SK-N-SH (cell line): Measurements from ENCODE around the gene VPS51. TPM values are rescaled to one million over a fixed set of nuclear protein-coding genes. Genes with fewer than 3 reads are reported as not detected.

ENCODE experiments used
- CTCF ChIA-PET: fragments of 300-600, 350-600 bp; formaldehyde crosslinking; extraction: SDS; loops from one replicate; lab custom pipeline; 2021; lab: Yijun Ruan, JAX
- POLR2A ChIA-PET: fragments of 350-600 bp; sonication (Branson Sonifier 250); formaldehyde crosslinking; extraction: SDS; loops from one replicate; lab custom pipeline; 2020; ENCODE audit warnings: antibody characterized with exemption, inconsistent platforms; lab: Yijun Ruan, JAX
- DNase-seq: peaks from one replicate; pipeline ENCODE4 v3.0.0; 2012
- H2AFZ ChIP-seq: fragments of 200-600 bp; sonication (generic); 2 replicates; pipeline ENCODE4 v1.8.1; 2016; ENCODE audit warnings: antibody characterized with exemption, mild to moderate bottlenecking, low read depth
- H3F3A ChIP-seq: fragments of 200-600 bp; sonication (generic); replicated peaks from 2 replicates; pipeline ENCODE3; 2016; ENCODE audit warnings: antibody characterized with exemption, mild to moderate bottlenecking; ENCODE audit not compliant: insufficient read depth
- H3K27ac ChIP-seq, 2 experiments: fragments of 200-500 bp in 1 of 2; fragments of 200-600 bp in 1 of 2; sonication (Bioruptor generic) in 1 of 2; sonication (generic), shearing (Covaris generic) in 1 of 2; 2 replicates each; pipeline versions ENCODE4 v1.5.1 to v1.6.1; 2014 to 2016; ENCODE audit warnings: low read depth in 2 of 2, inconsistent platforms in 1 of 2, low read length in 1 of 2, mild to moderate bottlenecking in 1 of 2, mixed read lengths in 1 of 2
- H3K27me3 ChIP-seq: fragments of 200-600 bp; sonication (generic), shearing (Covaris generic); 2 replicates; pipeline ENCODE4 v1.6.1; 2016; ENCODE audit warnings: mixed run types; ENCODE audit not compliant: insufficient read depth
- H3K36me3 ChIP-seq, 2 experiments: fragments of 200-500 bp in 1 of 2; fragments of 200-600 bp in 1 of 2; sonication (Bioruptor generic) in 1 of 2; sonication (generic) in 1 of 2; replicated peaks in 1 of 2; 2 replicates each; pipeline versions ENCODE3 to v1.5.1; 2014 to 2016; ENCODE audit warnings: low read length in 1 of 2, mild to moderate bottlenecking in 1 of 2; ENCODE audit not compliant: insufficient read depth in 2 of 2, control insufficient read depth in 1 of 2
- H3K4me1 ChIP-seq, 2 experiments: fragments of 200-500 bp in 1 of 2; fragments of 200-600 bp in 1 of 2; sonication (Bioruptor generic) in 1 of 2; sonication (generic), shearing (Covaris generic) in 1 of 2; 2 replicates each; pipeline versions ENCODE4 v1.5.1 to v1.6.1; 2014 to 2016; ENCODE audit warnings: low read depth in 1 of 2, low read length in 1 of 2, mixed run types in 1 of 2; ENCODE audit not compliant: insufficient read depth in 2 of 2, control insufficient read depth in 1 of 2
- H3K4me2 ChIP-seq: fragments of 200-600 bp; sonication (generic), shearing (Covaris generic); 2 replicates; pipeline ENCODE4 v1.6.1; 2017; ENCODE audit warnings: mixed run types
- H3K4me3 ChIP-seq, 2 experiments: fragments of 200-500 bp in 1 of 2; fragments of 200-600 bp in 1 of 2; sonication (Bioruptor generic) in 1 of 2; sonication (generic), shearing (Covaris generic) in 1 of 2; 2 replicates each; pipeline versions ENCODE4 v1.5.1 to v1.8.1; 2014 to 2016; ENCODE audit warnings: low read depth in 2 of 2, inconsistent platforms in 1 of 2, low read length in 1 of 2, mild to moderate bottlenecking in 1 of 2, mixed read lengths in 1 of 2, moderate library complexity in 1 of 2
- H3K79me2 ChIP-seq: fragments of 200-600 bp; sonication (generic); 2 replicates; pipeline ENCODE4 v1.8.1; 2017; ENCODE audit warnings: mild to moderate bottlenecking; ENCODE audit not compliant: insufficient read depth
- H3K9ac ChIP-seq: fragments of 200-600 bp; sonication (generic); 2 replicates; pipeline ENCODE4 v1.6.1; 2017; ENCODE audit warnings: mixed run types
- H3K9me2 ChIP-seq: fragments of 200-600 bp; sonication (generic); 2 replicates; pipeline ENCODE4 v1.6.1; 2017; ENCODE audit warnings: mixed run types
- H3K9me3 ChIP-seq: fragments of 200-600 bp; sonication (generic); 2 replicates; pipeline ENCODE4 v1.6.1; 2017; ENCODE audit warnings: mixed run types, mild to moderate bottlenecking, moderate library complexity
- H4K20me1 ChIP-seq: fragments of 200-600 bp; sonication (generic); 2 replicates; pipeline ENCODE4 v1.6.1; 2017; ENCODE audit warnings: mild to moderate bottlenecking, mixed run types; ENCODE audit not compliant: insufficient read depth
- ELF1 ChIP-seq: IDR thresholded peaks from 2 replicates; pipeline ENCODE4 v1.4.0; 2012
- EP300 ChIP-seq, 2 experiments: IDR thresholded peaks; 2 replicates each; pipeline versions ENCODE4 v1.4.0 to v1.6.1; 2012; ENCODE audit warnings: borderline replicate concordance in 1 of 2, low read depth in 1 of 2, low read length in 1 of 2
- FOXJ3 ChIP-seq: sonication (generic); formaldehyde crosslinking; IDR thresholded peaks from 2 replicates; pipeline ENCODE4 v1.5.1; 2020; ENCODE audit warnings: mild to moderate bottlenecking, missing genetic modification reagents
- GABPA ChIP-seq: IDR thresholded peaks from 2 replicates; pipeline ENCODE4 v1.4.0; 2012; ENCODE audit warnings: low read depth, mild to moderate bottlenecking
- JUND ChIP-seq: IDR thresholded peaks from 2 replicates; pipeline ENCODE4 v1.4.0; 2012
- MAX ChIP-seq: IDR thresholded peaks from 2 replicates; pipeline ENCODE4 v1.4.0; 2012; ENCODE audit warnings: low read depth
- MEF2A ChIP-seq: IDR thresholded peaks from 2 replicates; pipeline ENCODE4 v1.4.0; 2012; ENCODE audit warnings: low read depth, borderline replicate concordance
- MXI1 ChIP-seq: IDR thresholded peaks from 2 replicates; pipeline ENCODE4 v1.6.1; 2012; ENCODE audit warnings: mild to moderate bottlenecking, low read depth, low read length, improper control_type of control experiment
- POLR2AphosphoS5 ChIP-seq: IDR thresholded peaks from 2 replicates; pipeline ENCODE4 v1.6.1; 2012; ENCODE audit warnings: low read depth, low read length
- SIN3A ChIP-seq: IDR thresholded peaks from 2 replicates; pipeline ENCODE4 v1.6.1; 2012; ENCODE audit warnings: low read depth, mild to moderate bottlenecking, low read length, moderate library complexity, borderline replicate concordance
- TCF12 ChIP-seq: IDR thresholded peaks from 2 replicates; pipeline ENCODE4 v1.4.0; 2012
- USF2 ChIP-seq: fragments of 150-350 bp; IDR thresholded peaks from 2 replicates; pipeline ENCODE4 v1.6.1; 2017; ENCODE audit warnings: antibody characterized with exemption, low read length, low read depth, borderline replicate concordance
- WGBS: methylation state at CpG from one replicate; pipeline ENCODE4 v1.1.6; 2017; ENCODE audit warnings: low lambda C conversion rate; 5-methylcytosine and 5-hydroxymethylcytosine counted together
- polyA plus RNA-seq, 3 experiments: library from polyadenylated mRNA; depleted of rRNA; stranded (reverse); fragments of >200 nt; gene quantifications; 2 replicates each; pipeline ENCODE4 v1.2.3, GENCODE V29; 2012
- TF ChIP-seq, protein P1 (sequence below): fragments of 200-600 bp; sonication (generic); IDR thresholded peaks from 2 replicates; pipeline ENCODE4 v1.6.1; 2017; ENCODE audit warnings: antibody characterized with exemption, mild to moderate bottlenecking, moderate library complexity
- TF ChIP-seq, protein P2 (sequence below): IDR thresholded peaks from 2 replicates; pipeline ENCODE4 v1.6.1; 2012; ENCODE audit warnings: mild to moderate bottlenecking, low read depth, low read length, moderate library complexity

VPS51 gene
- polyA plus RNA-seq, 1 of the 3 experiments (the other 2 are of a cell fraction): 59.9 TPM

- TF ChIP-seq, protein P1, sequence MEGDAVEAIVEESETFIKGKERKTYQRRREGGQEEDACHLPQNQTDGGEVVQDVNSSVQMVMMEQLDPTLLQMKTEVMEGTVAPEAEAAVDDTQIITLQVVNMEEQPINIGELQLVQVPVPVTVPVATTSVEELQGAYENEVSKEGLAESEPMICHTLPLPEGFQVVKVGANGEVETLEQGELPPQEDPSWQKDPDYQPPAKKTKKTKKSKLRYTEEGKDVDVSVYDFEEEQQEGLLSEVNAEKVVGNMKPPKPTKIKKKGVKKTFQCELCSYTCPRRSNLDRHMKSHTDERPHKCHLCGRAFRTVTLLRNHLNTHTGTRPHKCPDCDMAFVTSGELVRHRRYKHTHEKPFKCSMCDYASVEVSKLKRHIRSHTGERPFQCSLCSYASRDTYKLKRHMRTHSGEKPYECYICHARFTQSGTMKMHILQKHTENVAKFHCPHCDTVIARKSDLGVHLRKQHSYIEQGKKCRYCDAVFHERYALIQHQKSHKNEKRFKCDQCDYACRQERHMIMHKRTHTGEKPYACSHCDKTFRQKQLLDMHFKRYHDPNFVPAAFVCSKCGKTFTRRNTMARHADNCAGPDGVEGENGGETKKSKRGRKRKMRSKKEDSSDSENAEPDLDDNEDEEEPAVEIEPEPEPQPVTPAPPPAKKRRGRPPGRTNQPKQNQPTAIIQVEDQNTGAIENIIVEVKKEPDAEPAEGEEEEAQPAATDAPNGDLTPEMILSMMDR: no peak
- TF ChIP-seq MEF2A (no peak), SIN3A (no peak), ELF1 (no peak)
Observed at GRCh38 chr11:65133724-65134123, 37.7 kb downstream of the VPS51 start (continued).

DNA sequence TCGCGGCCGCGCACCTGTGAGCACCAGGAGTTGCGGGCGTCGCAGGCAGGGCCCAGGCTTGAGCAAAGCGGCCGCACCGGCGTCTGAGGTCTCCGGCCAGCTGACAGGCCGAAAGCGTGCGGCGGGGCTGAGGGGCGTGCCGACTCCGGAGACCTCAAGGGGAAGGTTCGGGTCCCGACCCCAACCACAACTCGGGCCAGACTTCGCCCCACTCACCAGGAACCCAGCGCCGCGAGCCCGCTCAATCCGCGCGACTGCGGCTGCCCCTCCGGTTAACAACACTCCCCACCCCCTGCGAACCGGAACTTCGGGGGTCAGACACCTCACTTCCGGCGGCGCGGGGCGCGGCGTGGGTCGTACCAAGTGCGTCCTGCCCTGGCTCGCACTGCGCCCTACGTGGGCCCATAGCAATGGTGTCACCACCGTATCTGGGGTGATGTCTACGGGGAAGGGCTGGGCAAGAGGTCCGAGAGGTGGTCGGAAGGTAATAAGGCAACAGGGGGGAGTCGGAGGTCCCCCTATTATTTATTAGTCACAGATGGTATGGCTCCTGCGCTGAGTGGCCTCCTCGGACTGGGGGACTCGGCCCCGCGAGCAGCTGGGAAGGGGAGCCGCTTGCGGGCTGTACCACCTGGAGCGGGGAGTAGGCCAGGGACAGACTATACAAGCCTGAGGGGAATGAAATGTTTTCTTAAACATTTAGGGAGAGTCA is 38.4 kb downstream of the VPS51 start, which contains the start of gene SYVN1:
TSS of gene SYVN1 (minus strand) at position 280 of the 712 bp plus-strand sequence. CDS start 918 bp downstream, outside the sequence.
- Histone ChIP-seq H3F3A (no peaks in the 10 kb centered on the region), H3K4me2 (peak within 1 kb of the TSS; percentile 92), H3K36me3 (peaks cover 16 to 30% of the 10 kb centered on the region in 2 experiments), H3K27ac (peak within 1 kb of the TSS; percentile 95 to 99), H2AFZ (peak within 1 kb of the TSS; percentile 53), H3K4me3 (peak within 1 kb of the TSS; percentile 88 to 96), H3K27me3 (no peaks in the 10 kb centered on the region), H3K9me3 (no peaks in the 10 kb centered on the region), H3K9me2 (no peaks in the 10 kb centered on the region), H4K20me1 (no peaks in the 10 kb centered on the region; the same call in 1 of the 2 replicates), H3K79me2 (peaks cover 28% of the 10 kb centered on the region; the same call in 1 of the 2 replicates), H3K9ac (peak within 1 kb of the TSS; percentile 95), H3K4me1 (peaks cover 0 to 28% of the 10 kb centered on the region in 2 experiments; a peak in 2 of 4 replicates)
- ChIA-PET POLR2A (interaction anchor here (0.6 to 2.9 kb wide), 15 partner anchors 8 to 607 kb away, joined by 3 to 25 read pairs (median 4); partner anchors contain the start of genes CAPN1, FAU, MALAT1 and MRPL49), CTCF (interaction anchor here (0.6 to 4.2 kb wide), 12 partner anchors 13 to 486 kb away, joined by 3 to 27 read pairs (median 5); partner anchors contain the start of genes CAPN1, FAU, MRPL49 and POLA2)
- WGBS: 1% methylated on average over 18 of the region's 60 CpGs
- no peak for TF ChIP-seq MEF2A
- no peak for TF ChIP-seq USF2
- peak; percentile 77 for TF ChIP-seq SIN3A
- TF ChIP-seq JUND: peak; percentile 27; the same call in 1 of the 2 replicates
- peak; percentile 91 for TF ChIP-seq MXI1
- TF ChIP-seq FOXJ3 (CRISPR knock-in tag): 0 out of 2 replicates have a peak, but pooled peaks have one; percentile 30
- TF ChIP-seq TCF12: 0 out of 2 replicates have a peak, but pooled peaks have one; percentile 23
- TF ChIP-seq MAX: peak; percentile 43; the same call in 1 of the 2 replicates
- peak; percentile 94 for TF ChIP-seq GABPA
- TF ChIP-seq, protein P2, sequence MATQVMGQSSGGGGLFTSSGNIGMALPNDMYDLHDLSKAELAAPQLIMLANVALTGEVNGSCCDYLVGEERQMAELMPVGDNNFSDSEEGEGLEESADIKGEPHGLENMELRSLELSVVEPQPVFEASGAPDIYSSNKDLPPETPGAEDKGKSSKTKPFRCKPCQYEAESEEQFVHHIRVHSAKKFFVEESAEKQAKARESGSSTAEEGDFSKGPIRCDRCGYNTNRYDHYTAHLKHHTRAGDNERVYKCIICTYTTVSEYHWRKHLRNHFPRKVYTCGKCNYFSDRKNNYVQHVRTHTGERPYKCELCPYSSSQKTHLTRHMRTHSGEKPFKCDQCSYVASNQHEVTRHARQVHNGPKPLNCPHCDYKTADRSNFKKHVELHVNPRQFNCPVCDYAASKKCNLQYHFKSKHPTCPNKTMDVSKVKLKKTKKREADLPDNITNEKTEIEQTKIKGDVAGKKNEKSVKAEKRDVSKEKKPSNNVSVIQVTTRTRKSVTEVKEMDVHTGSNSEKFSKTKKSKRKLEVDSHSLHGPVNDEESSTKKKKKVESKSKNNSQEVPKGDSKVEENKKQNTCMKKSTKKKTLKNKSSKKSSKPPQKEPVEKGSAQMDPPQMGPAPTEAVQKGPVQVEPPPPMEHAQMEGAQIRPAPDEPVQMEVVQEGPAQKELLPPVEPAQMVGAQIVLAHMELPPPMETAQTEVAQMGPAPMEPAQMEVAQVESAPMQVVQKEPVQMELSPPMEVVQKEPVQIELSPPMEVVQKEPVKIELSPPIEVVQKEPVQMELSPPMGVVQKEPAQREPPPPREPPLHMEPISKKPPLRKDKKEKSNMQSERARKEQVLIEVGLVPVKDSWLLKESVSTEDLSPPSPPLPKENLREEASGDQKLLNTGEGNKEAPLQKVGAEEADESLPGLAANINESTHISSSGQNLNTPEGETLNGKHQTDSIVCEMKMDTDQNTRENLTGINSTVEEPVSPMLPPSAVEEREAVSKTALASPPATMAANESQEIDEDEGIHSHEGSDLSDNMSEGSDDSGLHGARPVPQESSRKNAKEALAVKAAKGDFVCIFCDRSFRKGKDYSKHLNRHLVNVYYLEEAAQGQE: no peak
- peak; percentile 81 for TF ChIP-seq POLR2AphosphoS5
- 0 out of 4 replicates have a peak, but pooled peaks of 1 of the 2 experiments have one; percentile 5 for TF ChIP-seq EP300 (IDR thresholded peaks at IDR 0.05; ENCODE audit: borderline replicate concordance in 1 of 2, low read depth in 1 of 2, low read length in 1 of 2)
- DNase-seq: peak; percentile 97
